ENCODE results near the gene AKR1B15. TPM values are rescaled to one million over a fixed set of nuclear protein-coding genes. Genes with fewer than 3 reads are reported as not detected.
"Not testable (repeated sequence)": the region's sequence is repeated elsewhere in the genome, so short reads cannot be mapped to it uniquely, and the experiment has no call there.

Gene AKR1B15
- total RNA-seq, 1 donor from 2014 or later, result not detected

- intact Hi-C loops (cut with DNase I), result no loop called here
- DNase-seq (no peak), ATAC-seq (ENCODE audit: poor library complexity) (no peak)
These were observed 3.2 kb downstream of the AKR1B15 start for GRCh38 chr7:134552105-134552504.

GRCh38 chr7:134553976-134554375 lies 5.1 kb downstream of the AKR1B15 start:
- intact Hi-C loops (cut with DNase I), result no loop called here
- DNase-seq, result no peak
- ATAC-seq (ENCODE audit: poor library complexity), result no peak

GRCh38 chr7:134554417-134554966 lies 5.6 kb downstream of the AKR1B15 start:
- intact Hi-C loops (cut with DNase I), result no loop called here
- DNase-seq, result no peak
- ATAC-seq (ENCODE audit: poor library complexity), result no peak

- intact Hi-C loops (cut with DNase I), result no loop called here
- no peak for ATAC-seq (ENCODE audit: poor library complexity)
- DNase-seq, result no peak
These were observed 8.5 kb downstream of the AKR1B15 start for GRCh38 chr7:134557391-134557790.

GRCh38 chr7:134558370-134558769 lies 9.5 kb downstream of the AKR1B15 start:
- DNase-seq, result no peak
- no peak for ATAC-seq (ENCODE audit: poor library complexity)
- intact Hi-C loops (cut with DNase I), result no loop called here

- ATAC-seq (ENCODE audit: poor library complexity); intact Hi-C loops (cut with DNase I); DNase-seq: not testable (repeated sequence)
These were observed 12.7 kb downstream of the AKR1B15 start for GRCh38 chr7:134561616-134562015.

GRCh38 chr7:134562136-134562535 lies 13.2 kb downstream of the AKR1B15 start:
- DNase-seq, result no peak
- no peak for ATAC-seq (ENCODE audit: poor library complexity)
- intact Hi-C loops (cut with DNase I), result no loop called here

GRCh38 chr7:134563398-134563749 lies 14.5 kb downstream of the AKR1B15 start:
- intact Hi-C loops (cut with DNase I), result not testable (repeated sequence)

GRCh38 chr7:134565643-134566136 lies 16.8 kb downstream of the AKR1B15 start:
- ATAC-seq (ENCODE audit: poor library complexity), result peak; percentile 41
- intact Hi-C loops (cut with DNase I), result no loop called here
- no peak for DNase-seq

More at GRCh38 chr7:134563398-134563749, 14.5 kb downstream of the AKR1B15 start:
- DNase-seq; ATAC-seq (ENCODE audit: poor library complexity): not testable (repeated sequence)

- DNase-seq (no peak), ATAC-seq (ENCODE audit: poor library complexity) (no peak)
- intact Hi-C loops (cut with DNase I), result no loop called here
These were observed 18.5 kb downstream of the AKR1B15 start for GRCh38 chr7:134567368-134567767.

GRCh38 chr7:134569962-134570361 lies 21.1 kb downstream of the AKR1B15 start:
- ATAC-seq (ENCODE audit: poor library complexity); intact Hi-C loops (cut with DNase I); DNase-seq: not testable (repeated sequence)

- DNase-seq, result no peak
- ATAC-seq (ENCODE audit: poor library complexity), result no peak
- intact Hi-C loops (cut with DNase I), result no loop called here
These were observed 22.2 kb downstream of the AKR1B15 start for GRCh38 chr7:134571101-134571500.

GRCh38 chr7:134571746-134572461 lies 23.0 kb downstream of the AKR1B15 start:
- no peak for DNase-seq
- ATAC-seq (ENCODE audit: poor library complexity), result no peak
- intact Hi-C loops (cut with DNase I), result no loop called here

GRCh38 chr7:134574322-134574721 lies 25.4 kb downstream of the AKR1B15 start:
- ATAC-seq (ENCODE audit: poor library complexity), result no peak
- no peak for DNase-seq
- intact Hi-C loops (cut with DNase I), result no loop called here

- ATAC-seq (ENCODE audit: poor library complexity), result no peak
- intact Hi-C loops (cut with DNase I), result no loop called here
These were observed 35.4 kb downstream of the AKR1B15 start for GRCh38 chr7:134584290-134584689.

GRCh38 chr7:134585897-134586296 lies 37.0 kb downstream of the AKR1B15 start:
- ATAC-seq (ENCODE audit: poor library complexity) (no peak), DNase-seq (no peak)
- intact Hi-C loops (cut with DNase I), result no loop called here

More at GRCh38 chr7:134584290-134584689, 35.4 kb downstream of the AKR1B15 start:
- no peak for DNase-seq

- intact Hi-C loops (cut with DNase I), result no loop called here
- DNase-seq (no peak), ATAC-seq (ENCODE audit: poor library complexity) (no peak)
These were observed 38.8 kb downstream of the AKR1B15 start for GRCh38 chr7:134587750-134588149.

GRCh38 chr7:134589491-134589941 lies 40.6 kb downstream of the AKR1B15 start:
- DNase-seq, result no peak
- intact Hi-C loops (cut with DNase I), result no loop called here
- ATAC-seq (ENCODE audit: poor library complexity), result no peak

- peak; percentile 85 for DNase-seq
- ATAC-seq (ENCODE audit: poor library complexity), result peak; percentile 95
- intact Hi-C loops (cut with DNase I), result no loop called here
These were observed 44.9 kb downstream of the AKR1B15 start for GRCh38 chr7:134593530-134594392.

Measured in Right ventricle myocardium superior (tissue), 1 donor.